ENCODE data around the gene CSNK1D. TPM values are rescaled to one million over a fixed set of nuclear protein-coding genes. Genes with fewer than 3 reads are reported as not detected.

The CSNK1D gene
- total RNA-seq, 1 experiment from 2014 or later: 111 TPM

DNA sequence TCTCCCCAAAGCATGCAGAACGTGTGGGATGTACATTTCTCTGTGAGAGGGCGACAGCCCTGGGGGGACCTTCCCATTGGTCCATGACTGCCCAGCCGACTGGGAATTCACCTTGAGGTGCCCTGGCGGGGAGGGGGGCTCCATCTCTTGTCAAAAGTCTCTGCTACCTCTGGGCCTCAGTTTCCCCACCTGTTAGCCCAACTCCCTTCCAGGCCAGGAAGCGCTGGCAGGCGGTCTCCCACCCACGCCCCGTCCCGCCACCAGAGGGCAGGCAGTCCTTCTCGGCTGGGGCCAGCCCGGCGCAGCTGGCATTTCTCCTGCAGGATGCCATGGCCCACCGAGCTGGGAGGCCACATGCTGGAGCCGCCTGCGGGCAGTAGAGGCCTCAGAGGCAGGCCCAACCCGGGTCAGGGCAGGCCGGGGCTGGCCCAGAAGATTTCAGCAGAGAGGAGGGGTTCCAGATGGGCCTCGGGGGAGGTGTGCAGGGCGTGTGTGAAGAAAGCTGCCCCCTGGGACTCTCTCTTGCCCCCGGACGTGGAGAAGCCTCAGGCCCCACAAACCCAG is 27.3 kb upstream of the CSNK1D start:
- H3K36me3 Mint-ChIP-seq: no peaks in the 10 kb centered on the region
- H3K27me3 Mint-ChIP-seq (ENCODE audit: low read depth): peaks cover 4% of the 10 kb centered on the region
- ChIA-PET POLR2A (no interaction called here), CTCF (interaction anchor here (0.6 to 1.9 kb wide), 21 partner anchors 8 to 293 kb away, joined by 3 to 9 read pairs (median 4); partner anchors contain the start of genes CD7 and SECTM1)
- TF ChIP-seq, protein P1, sequence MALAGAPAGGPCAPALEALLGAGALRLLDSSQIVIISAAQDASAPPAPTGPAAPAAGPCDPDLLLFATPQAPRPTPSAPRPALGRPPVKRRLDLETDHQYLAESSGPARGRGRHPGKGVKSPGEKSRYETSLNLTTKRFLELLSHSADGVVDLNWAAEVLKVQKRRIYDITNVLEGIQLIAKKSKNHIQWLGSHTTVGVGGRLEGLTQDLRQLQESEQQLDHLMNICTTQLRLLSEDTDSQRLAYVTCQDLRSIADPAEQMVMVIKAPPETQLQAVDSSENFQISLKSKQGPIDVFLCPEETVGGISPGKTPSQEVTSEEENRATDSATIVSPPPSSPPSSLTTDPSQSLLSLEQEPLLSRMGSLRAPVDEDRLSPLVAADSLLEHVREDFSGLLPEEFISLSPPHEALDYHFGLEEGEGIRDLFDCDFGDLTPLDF (CRISPR knock-in tag; IDR thresholded peaks at IDR 0.05): no peak
- TF ChIP-seq GRHL2 (CRISPR knock-in tag; IDR thresholded peaks at IDR 0.05; ENCODE audit: insufficient replicate concordance, severe bottlenecking) (no peak), GABPB1 (CRISPR knock-in tag; IDR thresholded peaks at IDR 0.05) (peak; percentile 41; the same call in 1 of the 2 replicates), HMGA2 (CRISPR knock-in tag; IDR thresholded peaks at IDR 0.05) (no peak)
- TF ChIP-seq, protein P2, sequence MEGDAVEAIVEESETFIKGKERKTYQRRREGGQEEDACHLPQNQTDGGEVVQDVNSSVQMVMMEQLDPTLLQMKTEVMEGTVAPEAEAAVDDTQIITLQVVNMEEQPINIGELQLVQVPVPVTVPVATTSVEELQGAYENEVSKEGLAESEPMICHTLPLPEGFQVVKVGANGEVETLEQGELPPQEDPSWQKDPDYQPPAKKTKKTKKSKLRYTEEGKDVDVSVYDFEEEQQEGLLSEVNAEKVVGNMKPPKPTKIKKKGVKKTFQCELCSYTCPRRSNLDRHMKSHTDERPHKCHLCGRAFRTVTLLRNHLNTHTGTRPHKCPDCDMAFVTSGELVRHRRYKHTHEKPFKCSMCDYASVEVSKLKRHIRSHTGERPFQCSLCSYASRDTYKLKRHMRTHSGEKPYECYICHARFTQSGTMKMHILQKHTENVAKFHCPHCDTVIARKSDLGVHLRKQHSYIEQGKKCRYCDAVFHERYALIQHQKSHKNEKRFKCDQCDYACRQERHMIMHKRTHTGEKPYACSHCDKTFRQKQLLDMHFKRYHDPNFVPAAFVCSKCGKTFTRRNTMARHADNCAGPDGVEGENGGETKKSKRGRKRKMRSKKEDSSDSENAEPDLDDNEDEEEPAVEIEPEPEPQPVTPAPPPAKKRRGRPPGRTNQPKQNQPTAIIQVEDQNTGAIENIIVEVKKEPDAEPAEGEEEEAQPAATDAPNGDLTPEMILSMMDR (IDR thresholded peaks at IDR 0.05): peak; percentile 68
- H3K4me3 Mint-ChIP-seq: no peak overlapping the region
- no peak overlapping the region for H3K27ac Mint-ChIP-seq
- H3K4me1 Mint-ChIP-seq: peaks cover 6% of the 10 kb centered on the region; the same call in 1 of the 2 replicates
- ATAC-seq (peak; percentile 61), DNase-seq (ENCODE audit: low spot score) (peak; percentile 72)
- no peaks in the 10 kb centered on the region for H3K9me3 Mint-ChIP-seq

DNA sequence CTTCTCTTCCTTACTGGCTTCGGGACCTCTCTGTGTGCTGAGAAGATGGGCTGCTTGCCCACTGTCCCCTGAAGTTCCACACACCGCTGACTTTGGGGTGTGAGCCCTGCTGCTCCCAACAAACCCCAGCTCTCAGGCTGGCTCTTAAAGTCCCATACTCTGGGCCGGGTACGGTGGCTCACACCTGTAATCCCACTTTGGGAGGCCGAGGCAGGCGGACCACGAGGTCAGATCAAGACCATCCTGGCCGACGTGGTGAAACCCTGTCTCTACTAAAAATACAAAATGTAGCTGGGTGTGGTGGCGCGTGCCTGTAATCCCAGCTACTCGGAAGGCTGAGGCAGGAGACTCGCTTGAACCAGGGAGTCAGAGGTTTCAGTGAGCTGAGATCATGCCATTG is 26.7 kb upstream of the CSNK1D start:
- DNase-seq (ENCODE audit: low spot score) (no peak), ATAC-seq (no peak)
- Mint-ChIP-seq H3K27ac (no peak overlapping the region), H3K27me3 (ENCODE audit: low read depth) (peaks cover 4% of the 10 kb centered on the region; the same call in 1 of the 2 replicates), H3K9me3 (no peaks in the 10 kb centered on the region), H3K36me3 (no peaks in the 10 kb centered on the region), H3K4me1 (peaks cover 6% of the 10 kb centered on the region; the same call in 1 of the 2 replicates), H3K4me3 (no peak overlapping the region)
- ChIA-PET POLR2A (no interaction called here), CTCF (interaction anchor here (0.6 to 1.9 kb wide), 14 partner anchors 8 to 294 kb away, joined by 3 to 9 read pairs (median 5); partner anchors contain the start of genes CD7 and SECTM1)
- no peak for TF ChIP-seq ZNF219 (CRISPR knock-in tag; IDR thresholded peaks at IDR 0.05; ENCODE audit: borderline replicate concordance)
- TF ChIP-seq, protein P3, sequence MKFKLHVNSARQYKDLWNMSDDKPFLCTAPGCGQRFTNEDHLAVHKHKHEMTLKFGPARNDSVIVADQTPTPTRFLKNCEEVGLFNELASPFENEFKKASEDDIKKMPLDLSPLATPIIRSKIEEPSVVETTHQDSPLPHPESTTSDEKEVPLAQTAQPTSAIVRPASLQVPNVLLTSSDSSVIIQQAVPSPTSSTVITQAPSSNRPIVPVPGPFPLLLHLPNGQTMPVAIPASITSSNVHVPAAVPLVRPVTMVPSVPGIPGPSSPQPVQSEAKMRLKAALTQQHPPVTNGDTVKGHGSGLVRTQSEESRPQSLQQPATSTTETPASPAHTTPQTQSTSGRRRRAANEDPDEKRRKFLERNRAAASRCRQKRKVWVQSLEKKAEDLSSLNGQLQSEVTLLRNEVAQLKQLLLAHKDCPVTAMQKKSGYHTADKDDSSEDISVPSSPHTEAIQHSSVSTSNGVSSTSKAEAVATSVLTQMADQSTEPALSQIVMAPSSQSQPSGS (CRISPR knock-in tag; IDR thresholded peaks at IDR 0.05; ENCODE audit: borderline replicate concordance, low read depth): no peak
- TF ChIP-seq, protein P4, sequence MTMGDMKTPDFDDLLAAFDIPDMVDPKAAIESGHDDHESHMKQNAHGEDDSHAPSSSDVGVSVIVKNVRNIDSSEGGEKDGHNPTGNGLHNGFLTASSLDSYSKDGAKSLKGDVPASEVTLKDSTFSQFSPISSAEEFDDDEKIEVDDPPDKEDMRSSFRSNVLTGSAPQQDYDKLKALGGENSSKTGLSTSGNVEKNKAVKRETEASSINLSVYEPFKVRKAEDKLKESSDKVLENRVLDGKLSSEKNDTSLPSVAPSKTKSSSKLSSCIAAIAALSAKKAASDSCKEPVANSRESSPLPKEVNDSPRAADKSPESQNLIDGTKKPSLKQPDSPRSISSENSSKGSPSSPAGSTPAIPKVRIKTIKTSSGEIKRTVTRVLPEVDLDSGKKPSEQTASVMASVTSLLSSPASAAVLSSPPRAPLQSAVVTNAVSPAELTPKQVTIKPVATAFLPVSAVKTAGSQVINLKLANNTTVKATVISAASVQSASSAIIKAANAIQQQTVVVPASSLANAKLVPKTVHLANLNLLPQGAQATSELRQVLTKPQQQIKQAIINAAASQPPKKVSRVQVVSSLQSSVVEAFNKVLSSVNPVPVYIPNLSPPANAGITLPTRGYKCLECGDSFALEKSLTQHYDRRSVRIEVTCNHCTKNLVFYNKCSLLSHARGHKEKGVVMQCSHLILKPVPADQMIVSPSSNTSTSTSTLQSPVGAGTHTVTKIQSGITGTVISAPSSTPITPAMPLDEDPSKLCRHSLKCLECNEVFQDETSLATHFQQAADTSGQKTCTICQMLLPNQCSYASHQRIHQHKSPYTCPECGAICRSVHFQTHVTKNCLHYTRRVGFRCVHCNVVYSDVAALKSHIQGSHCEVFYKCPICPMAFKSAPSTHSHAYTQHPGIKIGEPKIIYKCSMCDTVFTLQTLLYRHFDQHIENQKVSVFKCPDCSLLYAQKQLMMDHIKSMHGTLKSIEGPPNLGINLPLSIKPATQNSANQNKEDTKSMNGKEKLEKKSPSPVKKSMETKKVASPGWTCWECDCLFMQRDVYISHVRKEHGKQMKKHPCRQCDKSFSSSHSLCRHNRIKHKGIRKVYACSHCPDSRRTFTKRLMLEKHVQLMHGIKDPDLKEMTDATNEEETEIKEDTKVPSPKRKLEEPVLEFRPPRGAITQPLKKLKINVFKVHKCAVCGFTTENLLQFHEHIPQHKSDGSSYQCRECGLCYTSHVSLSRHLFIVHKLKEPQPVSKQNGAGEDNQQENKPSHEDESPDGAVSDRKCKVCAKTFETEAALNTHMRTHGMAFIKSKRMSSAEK (CRISPR knock-in tag; IDR thresholded peaks at IDR 0.05; ENCODE audit: borderline replicate concordance): no peak
- no peak for TF ChIP-seq TEAD4 (CRISPR knock-in tag; IDR thresholded peaks at IDR 0.05)
- no peak for TF ChIP-seq TCF7 (CRISPR knock-in tag; IDR thresholded peaks at IDR 0.05; ENCODE audit: low read depth)
- no peak for TF ChIP-seq NFATC4 (CRISPR knock-in tag; IDR thresholded peaks at IDR 0.05)
- TF ChIP-seq CBFB (CRISPR knock-in tag; IDR thresholded peaks at IDR 0.05; ENCODE audit: low read depth): no peak

DNA sequence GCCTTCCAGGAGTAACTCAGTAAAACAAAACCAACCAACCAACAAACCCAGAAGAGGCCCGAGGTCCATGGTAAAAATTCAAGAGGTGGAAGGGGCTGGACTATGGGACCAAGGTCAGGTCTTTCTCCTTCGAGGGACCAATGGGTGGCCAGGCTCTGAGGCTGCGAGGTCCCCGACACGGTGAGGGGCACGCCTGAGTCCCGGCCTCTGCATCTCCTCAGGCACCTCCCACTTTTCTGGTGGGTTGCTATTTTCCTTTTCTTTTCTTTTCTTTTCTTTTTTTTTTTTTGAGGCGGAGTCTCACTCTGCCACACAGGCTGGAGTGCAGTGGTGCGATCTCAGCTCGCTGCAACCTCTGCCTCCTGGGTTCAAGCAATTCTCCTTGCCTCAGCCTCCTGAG is 26.0 kb upstream of the CSNK1D start:
- DNase-seq (ENCODE audit: low spot score): no peak
- POLR2A ChIA-PET: no interaction called here
- H3K36me3 Mint-ChIP-seq: no peaks in the 10 kb centered on the region
- CTCF ChIA-PET: interaction anchor here (1.0 to 2.4 kb wide), 4 partner anchors 21 to 63 kb away, joined by 5 to 7 read pairs (median 6); partner anchors contain the start of gene SECTM1
- H3K27ac Mint-ChIP-seq: no peak overlapping the region
- peaks cover 9% of the 10 kb centered on the region for H3K4me1 Mint-ChIP-seq
- H3K27me3 Mint-ChIP-seq (ENCODE audit: low read depth): peaks cover 4% of the 10 kb centered on the region; the same call in 1 of the 2 replicates
- peak; percentile 65 for ATAC-seq
- no peak overlapping the region for H3K4me3 Mint-ChIP-seq
- TF ChIP-seq NFYB (CRISPR knock-in tag; conservative IDR thresholded peaks at IDR 0.05; ENCODE audit: low read depth): no peak
- no peaks in the 10 kb centered on the region for H3K9me3 Mint-ChIP-seq
